Left lung (tissue), 10 donors: ENCODE measurements around the gene CSF1. TPM values are rescaled to one million over a fixed set of nuclear protein-coding genes. Genes with fewer than 3 reads are reported as not detected.
A peak's percentile ranks its signal among the peaks of the same experiment; 100 is the strongest.
"Not testable (repeated sequence)": the region's sequence is repeated elsewhere in the genome, so short reads cannot be mapped to it uniquely, and the experiment has no call there.

Experiments used
- ATAC-seq: fragments of 200-7000 bp; cut with Tn5 transposase; one replicate; pipeline ENCODE4 v1.9.1; 2020; ENCODE audit warnings: moderate library complexity
- DNase-seq, 4 donors: peaks; one replicate each; pipeline ENCODE4 v3.0.0-alpha.2; 2013 to 2020
- H3K27ac ChIP-seq, 2 donors: fragments of 200-600 bp; sonication (generic) in 1 of 2; one replicate each; pipeline versions ENCODE4 v1.5.0 to v1.8.0; 2020 to 2021
- H3K27me3 ChIP-seq, 2 donors: fragments of 200-600 bp; sonication (generic) in 1 of 2; one replicate each; pipeline versions ENCODE4 v1.5.0 to v1.8.0; 2020 to 2021
- H3K36me3 ChIP-seq, 2 donors: fragments of 200-600 bp; sonication (generic) in 1 of 2; one replicate each; pipeline versions ENCODE4 v1.5.0 to v1.8.0; 2020 to 2021
- H3K4me1 ChIP-seq, 2 donors: fragments of 200-600 bp; one replicate each; pipeline ENCODE4 v1.8.0; 2021
- H3K4me3 ChIP-seq, 2 donors: fragments of 200-600 bp; sonication (generic) in 1 of 2; one replicate each; pipeline versions ENCODE4 v1.5.0 to v1.8.0; 2020 to 2021; ENCODE audit warnings: mild to moderate bottlenecking in 1 of 2
- H3K9me3 ChIP-seq, 2 donors: fragments of 200-600 bp; sonication (generic) in 1 of 2; one replicate each; pipeline versions ENCODE4 v1.5.0 to v1.8.0; 2020 to 2021
- CTCF ChIP-seq, 2 donors: fragments of 200-600 bp; sonication (generic) in 1 of 2; IDR thresholded peaks; one replicate each; pipeline versions ENCODE4 v1.5.0 to v1.8.0; 2021; ENCODE audit warnings: antibody characterized with exemption in 2 of 2
- intact Hi-C, 2 donors: fragments of 100-400 bp; cut with DNase I; formaldehyde crosslinking; loops; one replicate each; pipeline versions ENCODE4 v1.11.2 to v1.14.2; 2022
- polyA plus RNA-seq, 6 donors: library from polyadenylated mRNA; unstranded; fragments of 120-200 nt; gene quantifications; one replicate each; pipeline ENCODE4 v1.2.1, GENCODE V29; 2013; ENCODE audit not compliant: insufficient read length in 6 of 6
- total RNA-seq, 2 donors: library from RNA; stranded (reverse); fragmentation: NEBNext Ultra II Directional; extraction: Animal tissue kit (Norgen Biotek cat#: 25700); gene quantifications; one replicate each; pipeline ENCODE4 v1.2.1, GENCODE V29; 2021
- donor health status: DM: no; HTN: yes; CAD: no.
- donor health status: DM: no; HTN: no; CAD: no.

The CSF1 gene
- total and polyA plus RNA-seq, 8 donors = 6.9 to 68.0 (median 10.0) TPM

DNA sequence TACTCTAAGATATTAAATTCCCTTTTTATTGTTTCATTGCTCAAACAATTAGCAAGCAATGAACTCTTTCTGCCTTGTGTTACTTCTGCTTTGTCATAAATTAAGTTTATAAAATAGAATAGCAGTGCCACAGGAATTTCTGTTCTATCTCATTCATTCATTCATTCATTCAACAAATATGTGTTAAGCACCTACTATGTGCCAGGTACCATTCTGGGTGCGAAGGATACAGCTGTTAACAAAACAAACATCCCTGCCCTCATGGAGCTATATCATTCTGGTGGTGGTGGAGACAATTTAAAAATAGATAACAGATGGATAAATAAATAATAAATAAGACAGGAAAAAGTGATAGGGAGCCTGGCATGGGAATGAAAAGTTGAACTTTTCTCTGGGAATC lies 39.4 kb downstream of the CSF1 start:
- no peak for DNase-seq
- Histone ChIP-seq H3K4me3 (no peak overlapping the region), H3K9me3 (no peaks in the 10 kb centered on the region), H3K27me3 (no peaks in the 10 kb centered on the region), H3K27ac (no peak overlapping the region), H3K4me1 (peaks cover 0 to 11% of the 10 kb centered on the region in 2 donors), H3K36me3 (no peaks in the 10 kb centered on the region)
- no peak for TF ChIP-seq CTCF (IDR thresholded peaks at IDR 0.05)
- intact Hi-C loops = no loop called here
- ATAC-seq = no peak

DNA sequence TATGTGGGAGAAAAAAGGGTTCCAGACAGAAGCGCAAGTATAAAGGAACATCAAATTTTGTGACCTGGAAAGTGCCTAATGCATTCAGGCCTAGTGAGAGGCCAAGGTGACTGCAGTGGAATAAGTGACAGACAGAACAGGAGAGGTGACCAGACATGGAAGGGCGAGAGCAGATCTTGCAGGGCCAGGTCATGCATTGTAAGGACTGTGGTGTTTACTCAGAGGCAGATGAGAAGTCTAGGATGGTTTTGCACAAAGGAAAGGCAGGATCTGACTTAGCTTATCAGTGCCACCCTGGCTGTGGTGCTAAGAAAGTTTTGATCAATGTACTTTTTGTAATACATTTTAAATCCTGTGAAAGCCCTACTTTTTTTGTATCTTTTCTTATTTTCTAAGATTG lies 39.9 kb downstream of the CSF1 start:
- H3K9me3 ChIP-seq = no peaks in the 10 kb centered on the region
- H3K27me3 ChIP-seq = no peaks in the 10 kb centered on the region
- H3K36me3 ChIP-seq = no peaks in the 10 kb centered on the region
- peaks cover 0 to 11% of the 10 kb centered on the region in 2 donors for H3K4me1 ChIP-seq
- ATAC-seq = no peak
- H3K27ac ChIP-seq = no peak overlapping the region
- DNase-seq = no peak
- no peak overlapping the region for H3K4me3 ChIP-seq
- intact Hi-C loops = no loop called here
- TF ChIP-seq CTCF (IDR thresholded peaks at IDR 0.05) = no peak

DNA sequence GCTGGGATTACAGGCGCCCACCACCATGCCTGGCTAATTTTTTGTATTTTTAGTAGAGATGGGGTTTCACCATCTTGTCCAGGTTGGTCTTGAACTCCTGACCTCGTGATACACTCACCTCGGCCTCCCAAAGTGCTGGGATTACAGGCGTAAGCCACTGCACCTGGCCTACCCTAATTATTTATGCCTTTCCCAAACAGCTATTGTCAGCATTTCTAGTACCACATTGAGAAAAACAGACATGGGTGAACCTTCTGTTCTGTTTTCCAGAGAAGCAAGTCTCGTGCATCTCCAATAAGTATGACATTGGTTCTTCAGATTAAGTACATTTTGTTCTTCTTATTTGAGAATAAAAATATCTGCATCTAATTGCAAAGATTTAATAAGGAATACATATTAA lies 40.9 kb downstream of the CSF1 start:
- intact Hi-C loops, H3K27me3 ChIP-seq, H3K4me3 ChIP-seq, H3K9me3 ChIP-seq, H3K36me3 ChIP-seq, H3K27ac ChIP-seq, ATAC-seq, DNase-seq: not testable (repeated sequence)
- H3K4me1 ChIP-seq = peaks cover 0 to 11% of the 10 kb centered on the region in 2 donors

- DNase-seq (no peak), ATAC-seq (peak; percentile 41)
- Histone ChIP-seq H3K27me3 (no peaks in the 10 kb centered on the region), H3K4me1 (no peaks in the 10 kb centered on the region), H3K36me3 (no peaks in the 10 kb centered on the region), H3K27ac (no peak overlapping the region), H3K4me3 (no peak overlapping the region), H3K9me3 (no peaks in the 10 kb centered on the region)
- TF ChIP-seq CTCF (IDR thresholded peaks at IDR 0.05) = no peak
- intact Hi-C loops = no loop called here
Measured at GRCh38 chr1:109954041-109954512, 43.4 kb downstream of the CSF1 start.

GRCh38 chr1:109959632-109959973 lies 49.0 kb downstream of the CSF1 start:
- no peak for TF ChIP-seq CTCF (IDR thresholded peaks at IDR 0.05)
- Histone ChIP-seq H3K9me3 (no peaks in the 10 kb centered on the region), H3K4me3 (no peak overlapping the region), H3K27me3 (no peaks in the 10 kb centered on the region), H3K4me1 (no peaks in the 10 kb centered on the region), H3K27ac (peak overlapping the region; percentile 31 to 62), H3K36me3 (no peaks in the 10 kb centered on the region)
- DNase-seq (no peak), ATAC-seq (no peak)
- intact Hi-C loops = no loop called here

GRCh38 chr1:109959974-109960744 lies 49.5 kb downstream of the CSF1 start:
- DNase-seq = no peak
- peak; percentile 94 for ATAC-seq
- no peaks in the 10 kb centered on the region for H3K4me1 ChIP-seq
- no peaks in the 10 kb centered on the region for H3K27me3 ChIP-seq
- H3K36me3 ChIP-seq = no peaks in the 10 kb centered on the region
- no peak for TF ChIP-seq CTCF (IDR thresholded peaks at IDR 0.05)
- H3K9me3 ChIP-seq = no peaks in the 10 kb centered on the region
- peak overlapping the region in 1 of 2 donors; percentile 62 for H3K27ac ChIP-seq
- no peak overlapping the region for H3K4me3 ChIP-seq
- intact Hi-C loops = no loop called here
